H9 (cell line): ENCODE measurements around the gene ZNF248. TPM values are rescaled to one million over a fixed set of nuclear protein-coding genes. Genes with fewer than 3 reads are reported as not detected.

ENCODE experiments used
- DNase-seq: peaks from one replicate; pipeline ENCODE4 v3.0.0-alpha.2; 2017
- H2AFZ ChIP-seq: one replicate; pipeline ENCODE4 v1.6.1; 2013; ENCODE audit warnings: mild to moderate bottlenecking, low read length, control low read depth, moderate library complexity
- H2AK5ac ChIP-seq: 2 replicates; pipeline ENCODE4 v1.6.1; 2013; ENCODE audit warnings: low read length, control low read depth, mixed read lengths; ENCODE audit not compliant: insufficient read length
- H2BK120ac ChIP-seq: one replicate; pipeline ENCODE4 v1.6.1; 2013; ENCODE audit warnings: low read depth, mild to moderate bottlenecking, low read length, control low read depth, inconsistent platforms; ENCODE audit not compliant: poor library complexity, severe bottlenecking
- H2BK12ac ChIP-seq: 2 replicates; pipeline ENCODE4 v1.6.1; 2013; ENCODE audit warnings: low read length, control low read depth, mixed read lengths, low read depth; ENCODE audit not compliant: insufficient read length
- H2BK15ac ChIP-seq: 2 replicates; pipeline ENCODE4 v1.6.1; 2013; ENCODE audit warnings: low read depth, low read length, control low read depth
- H2BK20ac ChIP-seq: one replicate; pipeline ENCODE4 v1.6.1; 2013; ENCODE audit warnings: low read depth, mild to moderate bottlenecking, low read length, control low read depth, inconsistent platforms; ENCODE audit not compliant: poor library complexity, severe bottlenecking
- H2BK5ac ChIP-seq: 2 replicates; pipeline ENCODE4 v1.6.1; 2013; ENCODE audit warnings: low read length, control low read depth, mixed read lengths; ENCODE audit not compliant: insufficient read length
- H3K14ac ChIP-seq: 2 replicates; pipeline ENCODE4 v1.6.1; 2013; ENCODE audit warnings: low read length, control low read depth; ENCODE audit not compliant: insufficient read depth
- H3K18ac ChIP-seq: 2 replicates; pipeline ENCODE4 v1.6.1; 2013; ENCODE audit warnings: low read depth, mild to moderate bottlenecking, mixed read lengths, low read length, control low read depth; ENCODE audit not compliant: insufficient read length
- H3K23ac ChIP-seq: 2 replicates; pipeline ENCODE4 v1.6.1; 2013; ENCODE audit warnings: low read length, control low read depth, mixed read lengths, low read depth; ENCODE audit not compliant: insufficient read length
- H3K23me2 ChIP-seq: 2 replicates; pipeline ENCODE4 v1.6.1; 2013; ENCODE audit warnings: low read depth, mild to moderate bottlenecking, mixed read lengths, low read length, control low read depth; ENCODE audit not compliant: insufficient read length, poor library complexity, severe bottlenecking
- H3K27ac ChIP-seq: 2 replicates; pipeline ENCODE4 v1.5.1; 2013; ENCODE audit warnings: low read length, control low read depth, mixed read lengths, low read depth; ENCODE audit not compliant: insufficient read length
- H3K27me3 ChIP-seq: 2 replicates; pipeline ENCODE4 v1.6.1; 2013; ENCODE audit warnings: low read length, control low read depth, inconsistent platforms; ENCODE audit not compliant: insufficient read depth
- H3K4ac ChIP-seq: 2 replicates; pipeline ENCODE4 v1.6.1; 2013; ENCODE audit warnings: low read depth, mild to moderate bottlenecking, control low read depth, inconsistent platforms, low read length, moderate library complexity
- H3K4me1 ChIP-seq: 2 replicates; pipeline ENCODE4 v1.6.1; 2013; ENCODE audit warnings: low read length, control low read depth, inconsistent platforms; ENCODE audit not compliant: insufficient read depth
- H3K4me2 ChIP-seq: 2 replicates; pipeline ENCODE4 v1.6.1; 2013; ENCODE audit warnings: low read length, control low read depth, mixed read lengths; ENCODE audit not compliant: insufficient read length, insufficient read depth
- H3K56ac ChIP-seq: 2 replicates; pipeline ENCODE4 v1.6.1; 2013; ENCODE audit warnings: low read depth, mild to moderate bottlenecking, mixed read lengths, low read length, control low read depth; ENCODE audit not compliant: insufficient read length
- H3K79me1 ChIP-seq: 2 replicates; pipeline ENCODE4 v1.6.1; 2013; ENCODE audit warnings: low read depth, mild to moderate bottlenecking, moderate library complexity, low read length, control low read depth, inconsistent platforms; ENCODE audit not compliant: insufficient read depth, poor library complexity, severe bottlenecking
- H3K79me2 ChIP-seq: 2 replicates; pipeline ENCODE4 v1.6.1; 2013; ENCODE audit warnings: low read length, control low read depth, inconsistent platforms; ENCODE audit not compliant: insufficient read depth
- H3K9ac ChIP-seq: 2 replicates; pipeline ENCODE4 v1.6.1; 2013; ENCODE audit warnings: low read length, control low read depth, mixed read lengths; ENCODE audit not compliant: insufficient read length; ENCODE audit errors: extremely low read depth
- H3K9me3 ChIP-seq: one replicate; pipeline ENCODE4 v1.6.1; 2013; ENCODE audit warnings: low read depth, low read length, inconsistent platforms; ENCODE audit not compliant: control insufficient read depth
- H3T11ph ChIP-seq: one replicate; pipeline ENCODE4 v1.6.1; 2013; ENCODE audit warnings: mild to moderate bottlenecking, low read length, control low read depth, inconsistent platforms
- H4K20me1 ChIP-seq: one replicate; pipeline ENCODE4 v1.6.1; 2013; ENCODE audit not compliant: control insufficient read depth, insufficient read length, insufficient read depth
- H4K5ac ChIP-seq: 2 replicates; pipeline ENCODE4 v1.6.1; 2013; ENCODE audit warnings: low read depth, mild to moderate bottlenecking, mixed read lengths, low read length, control low read depth; ENCODE audit not compliant: insufficient read length
- H4K8ac ChIP-seq: replicated peaks from 2 replicates; pipeline ENCODE4 v1.6.1; 2013; ENCODE audit warnings: low read length, control low read depth, mixed read lengths, low read depth; ENCODE audit not compliant: insufficient read length
- H4K91ac ChIP-seq: 2 replicates; pipeline ENCODE4 v1.6.1; 2013; ENCODE audit warnings: low read depth, mild to moderate bottlenecking, moderate library complexity, mixed read lengths, low read length, control low read depth; ENCODE audit not compliant: insufficient read length
- H3K27ac Mint-ChIP-seq, 3 experiments: 2 replicates in 2 of 3; 3 replicates in 1 of 3; pipeline ENCODE4 v1.8.0; 2020 to 2021; ENCODE audit warnings: mixed read lengths in 3 of 3, mild to moderate bottlenecking in 1 of 3, moderate library complexity in 1 of 3
- H3K27me3 Mint-ChIP-seq: 2 replicates; pipeline ENCODE4 v1.8.0; 2021; ENCODE audit warnings: low read depth, mild to moderate bottlenecking, moderate library complexity, mixed read lengths
- H3K36me3 Mint-ChIP-seq, 3 experiments: 2 replicates in 2 of 3; 3 replicates in 1 of 3; pipeline ENCODE4 v1.8.0; 2020 to 2021; ENCODE audit warnings: low read depth in 3 of 3, mixed read lengths in 3 of 3; ENCODE audit not compliant: insufficient read depth in 1 of 3
- H3K4me1 Mint-ChIP-seq, 2 experiments: 2 replicates each; pipeline ENCODE4 v1.8.0; 2020; ENCODE audit warnings: mixed read lengths in 2 of 2
- H3K4me3 Mint-ChIP-seq, 2 experiments: 2 replicates in 1 of 2; 3 replicates in 1 of 2; pipeline ENCODE4 v1.8.0; 2020 to 2021; ENCODE audit warnings: mild to moderate bottlenecking in 2 of 2, mixed read lengths in 2 of 2, moderate library complexity in 1 of 2
- H3K9me3 Mint-ChIP-seq, 2 experiments: 2 replicates in 1 of 2; 3 replicates in 1 of 2; pipeline ENCODE4 v1.8.0; 2020; ENCODE audit warnings: mild to moderate bottlenecking in 2 of 2, mixed read lengths in 2 of 2, moderate library complexity in 1 of 2
- WGBS: extraction: QIAGEN DNeasy Blood & Tissue Kit; methylation state at CpG from one replicate; pipeline ENCODE4 v1.1.7; 2013; ENCODE audit warnings: missing lambda C conversion rate, low lambda C conversion rate, mixed read lengths; ENCODE audit not compliant: insufficient read length; ENCODE audit errors: extremely low coverage; 5-methylcytosine and 5-hydroxymethylcytosine counted together
- total RNA-seq: library from RNA; stranded (reverse); gene quantifications from 2 replicates; pipeline ENCODE4 v1.2.1, GENCODE V29; 2021
- TF ChIP-seq, protein P1 (sequence below): fragments of 200-600 bp; sonication (generic); conservative IDR thresholded peaks from 3 replicates; pipeline ENCODE4 v1.8.0; 2021; ENCODE audit warnings: antibody characterized with exemption, mild to moderate bottlenecking

Gene ZNF248
- total RNA-seq, 1 experiment from 2014 or later: 5.4 TPM

DNA sequence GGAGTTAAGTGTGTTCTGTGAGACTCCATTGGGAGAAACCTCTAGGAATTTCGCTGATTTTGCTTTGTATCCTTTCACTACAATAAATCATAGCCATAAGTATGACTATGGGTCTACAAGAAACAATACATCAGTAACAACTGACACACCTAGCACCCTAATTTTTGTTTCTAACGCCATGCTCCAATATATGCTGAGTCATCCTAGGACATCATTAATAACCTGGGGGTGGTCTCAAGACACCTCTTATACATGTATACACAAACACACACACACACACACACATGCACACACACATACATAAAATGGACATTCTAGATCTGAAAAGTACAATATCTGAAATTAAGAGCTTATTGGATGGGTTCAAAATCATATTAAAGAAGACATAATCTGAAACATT is 18.2 kb downstream of the ZNF248 start:
- Histone ChIP-seq H2AK5ac (no peak overlapping the region), H4K20me1 (no peaks in the 10 kb centered on the region), H3T11ph (no peak overlapping the region), H3K27me3 (no peaks in the 10 kb centered on the region), H3K9me3 (peaks cover 34% of the 10 kb centered on the region), H3K4me1 (no peaks in the 10 kb centered on the region), H2BK120ac (no peak overlapping the region), H4K91ac (no peak overlapping the region), H3K4ac (no peak overlapping the region), H2BK12ac (no peak overlapping the region), H3K27ac (no peak overlapping the region), H3K18ac (no peak overlapping the region), H4K5ac (no peak overlapping the region), H2AFZ (no peak overlapping the region), H3K4me2 (no peak overlapping the region), H3K79me2 (no peaks in the 10 kb centered on the region), H3K23ac (no peak overlapping the region), H3K23me2 (no peaks in the 10 kb centered on the region), H2BK20ac (no peak overlapping the region), H4K8ac (no peak overlapping the region), H3K14ac (no peak overlapping the region), H3K79me1 (no peaks in the 10 kb centered on the region), H2BK15ac (no peak overlapping the region), H3K9ac (no peak overlapping the region), H2BK5ac (no peak overlapping the region), H3K56ac (no peak overlapping the region)
- Mint-ChIP-seq H3K9me3 (peaks cover 89 to 91% of the 10 kb centered on the region in 2 experiments), H3K4me1 (no peaks in the 10 kb centered on the region), H3K4me3 (no peak overlapping the region), H3K27me3 (no peaks in the 10 kb centered on the region), H3K36me3 (peaks cover 76 to 87% (median 81%) of the 10 kb centered on the region in 3 experiments), H3K27ac (no peak overlapping the region)
- DNase-seq: no peak
- TF ChIP-seq, protein P1, sequence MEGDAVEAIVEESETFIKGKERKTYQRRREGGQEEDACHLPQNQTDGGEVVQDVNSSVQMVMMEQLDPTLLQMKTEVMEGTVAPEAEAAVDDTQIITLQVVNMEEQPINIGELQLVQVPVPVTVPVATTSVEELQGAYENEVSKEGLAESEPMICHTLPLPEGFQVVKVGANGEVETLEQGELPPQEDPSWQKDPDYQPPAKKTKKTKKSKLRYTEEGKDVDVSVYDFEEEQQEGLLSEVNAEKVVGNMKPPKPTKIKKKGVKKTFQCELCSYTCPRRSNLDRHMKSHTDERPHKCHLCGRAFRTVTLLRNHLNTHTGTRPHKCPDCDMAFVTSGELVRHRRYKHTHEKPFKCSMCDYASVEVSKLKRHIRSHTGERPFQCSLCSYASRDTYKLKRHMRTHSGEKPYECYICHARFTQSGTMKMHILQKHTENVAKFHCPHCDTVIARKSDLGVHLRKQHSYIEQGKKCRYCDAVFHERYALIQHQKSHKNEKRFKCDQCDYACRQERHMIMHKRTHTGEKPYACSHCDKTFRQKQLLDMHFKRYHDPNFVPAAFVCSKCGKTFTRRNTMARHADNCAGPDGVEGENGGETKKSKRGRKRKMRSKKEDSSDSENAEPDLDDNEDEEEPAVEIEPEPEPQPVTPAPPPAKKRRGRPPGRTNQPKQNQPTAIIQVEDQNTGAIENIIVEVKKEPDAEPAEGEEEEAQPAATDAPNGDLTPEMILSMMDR: no peak
- no CpG with 5 or more reads among the region's 2 CpGs for WGBS
